HL-60/S4 (cell line): ENCODE measurements around the gene CKAP2L.

ENCODE experiments used
- in situ Hi-C: fragments of 300-500 bp; cut with MboI; formaldehyde crosslinking; loops from 2 replicates; pipeline ENCODE4 v1.14.3; 2022; ENCODE audit warnings: low sequenced_read_pairs

The CKAP2L gene

GRCh38 chr2:112793449-112793978, 29.1 kb upstream of the CKAP2L start:
- in situ Hi-C loops, result no loop called here

GRCh38 chr2:112792419-112792818, 28.0 kb upstream of the CKAP2L start:
- in situ Hi-C loops, result no loop called here

GRCh38 chr2:112791693-112792230, 27.4 kb upstream of the CKAP2L start:
- in situ Hi-C loops, result no loop called here

GRCh38 chr2:112791019-112791418, 26.6 kb upstream of the CKAP2L start:
- in situ Hi-C loops, result no loop called here

GRCh38 chr2:112790305-112790704, 25.9 kb upstream of the CKAP2L start:
- in situ Hi-C loops, result no loop called here

GRCh38 chr2:112789186-112789585, 24.8 kb upstream of the CKAP2L start:
- in situ Hi-C loops, result no loop called here

GRCh38 chr2:112788653-112789052, 24.2 kb upstream of the CKAP2L start:
- in situ Hi-C loops, result no loop called here

- in situ Hi-C loops, result no loop called here
Measured at GRCh38 chr2:112787729-112788393, 23.5 kb upstream of the CKAP2L start.

- in situ Hi-C loops, result no loop called here
Measured at GRCh38 chr2:112787294-112787693, 22.9 kb upstream of the CKAP2L start.

GRCh38 chr2:112784199-112785189, 20.1 kb upstream of the CKAP2L start, which contains the start of gene IL1A:
Gene IL1A, minus strand, starts transcription at chr2:112784493. Its CDS starts 723 bp downstream, at chr2:112783770.
- in situ Hi-C loops, result no loop called here

- in situ Hi-C loops, result no loop called here
Measured at GRCh38 chr2:112783187-112783714, 18.8 kb upstream of the CKAP2L start.

- in situ Hi-C loops, result no loop called here
Measured at GRCh38 chr2:112782234-112782799, 17.9 kb upstream of the CKAP2L start.

- in situ Hi-C loops, result no loop called here
Measured at GRCh38 chr2:112779598-112779997, 15.2 kb upstream of the CKAP2L start.

GRCh38 chr2:112777036-112777435, 12.6 kb upstream of the CKAP2L start:
- in situ Hi-C loops, result no loop called here

- in situ Hi-C loops, result no loop called here
Measured at GRCh38 chr2:112776113-112776512, 11.7 kb upstream of the CKAP2L start.

GRCh38 chr2:112774536-112775285, 10.3 kb upstream of the CKAP2L start:
- in situ Hi-C loops, result no loop called here

GRCh38 chr2:112773556-112773955, 9.1 kb upstream of the CKAP2L start:
- in situ Hi-C loops, result no loop called here

- in situ Hi-C loops, result no loop called here
Measured at GRCh38 chr2:112772911-112773475, 8.6 kb upstream of the CKAP2L start.

GRCh38 chr2:112772322-112772721, 7.9 kb upstream of the CKAP2L start:
- in situ Hi-C loops, result no loop called here

- in situ Hi-C loops, result no loop called here
Measured at GRCh38 chr2:112768432-112768831, 4.0 kb upstream of the CKAP2L start.
